NCI-H1092 treated with DMSO at 0.1 percent for 48 hours (cell line): ENCODE data around the gene CHID1.

Experiments used
- DNase-seq: peaks from one replicate; lab custom pipeline; 2025; lab: John Stamatoyannopoulos, UW

The CHID1 gene

GRCh38 chr11:849951-850774 lies 60.4 kb downstream of the CHID1 start:
- peak; percentile 45 for DNase-seq

GRCh38 chr11:849104-849824 lies 61.3 kb downstream of the CHID1 start:
- peak; percentile 38 for DNase-seq

- DNase-seq, result peak; percentile 12
These were observed 62.2 kb downstream of the CHID1 start for GRCh38 chr11:848380-848931.

- DNase-seq, result no peak
These were observed 62.7 kb downstream of the CHID1 start for GRCh38 chr11:847876-848275.

- DNase-seq, result no peak
These were observed 64.0 kb downstream of the CHID1 start for GRCh38 chr11:846496-847098.

- no peak for DNase-seq
These were observed 64.6 kb downstream of the CHID1 start for GRCh38 chr11:845872-846495.

GRCh38 chr11:844693-845644 lies 65.6 kb downstream of the CHID1 start:
- no peak for DNase-seq

GRCh38 chr11:843818-844692 lies 66.6 kb downstream of the CHID1 start:
- no peak for DNase-seq

- no peak for DNase-seq
These were observed 67.4 kb downstream of the CHID1 start for GRCh38 chr11:843086-843734.

GRCh38 chr11:842370-843002 lies 68.1 kb downstream of the CHID1 start, which contains the start of the genes POLR2L and TSPAN4:
Gene POLR2L (minus strand): TSS chr11:842529. CDS start chr11:842508, 21 bp downstream.
Gene TSPAN4 (plus strand): TSS chr11:842852. CDS start chr11:850305, 7,453 bp downstream.
- peak; percentile 82 for DNase-seq

GRCh38 chr11:841981-842369 lies 68.6 kb downstream of the CHID1 start:
- no peak for DNase-seq

GRCh38 chr11:839875-840617 lies 70.6 kb downstream of the CHID1 start:
- no peak for DNase-seq

- DNase-seq, result no peak
These were observed 71.4 kb downstream of the CHID1 start for GRCh38 chr11:839280-839623.

- DNase-seq, result no peak
These were observed 72.0 kb downstream of the CHID1 start for GRCh38 chr11:838441-839279.

GRCh38 chr11:837990-838307 lies 72.7 kb downstream of the CHID1 start:
- no peak for DNase-seq

GRCh38 chr11:837189-837989 lies 73.2 kb downstream of the CHID1 start:
- DNase-seq, result no peak

GRCh38 chr11:836700-837099 lies 73.9 kb downstream of the CHID1 start:
- DNase-seq, result no peak
